ENCODE data around the gene RHBDL1. TPM values are rescaled to one million over a fixed set of nuclear protein-coding genes. Genes with fewer than 3 reads are reported as not detected.

The RHBDL1 gene
- total and polyA plus RNA-seq, 2 donors (not counting 3 experiments of a cell fraction or from before 2014, with no cell fraction given) = 1.1 to 1.8 TPM

DNA sequence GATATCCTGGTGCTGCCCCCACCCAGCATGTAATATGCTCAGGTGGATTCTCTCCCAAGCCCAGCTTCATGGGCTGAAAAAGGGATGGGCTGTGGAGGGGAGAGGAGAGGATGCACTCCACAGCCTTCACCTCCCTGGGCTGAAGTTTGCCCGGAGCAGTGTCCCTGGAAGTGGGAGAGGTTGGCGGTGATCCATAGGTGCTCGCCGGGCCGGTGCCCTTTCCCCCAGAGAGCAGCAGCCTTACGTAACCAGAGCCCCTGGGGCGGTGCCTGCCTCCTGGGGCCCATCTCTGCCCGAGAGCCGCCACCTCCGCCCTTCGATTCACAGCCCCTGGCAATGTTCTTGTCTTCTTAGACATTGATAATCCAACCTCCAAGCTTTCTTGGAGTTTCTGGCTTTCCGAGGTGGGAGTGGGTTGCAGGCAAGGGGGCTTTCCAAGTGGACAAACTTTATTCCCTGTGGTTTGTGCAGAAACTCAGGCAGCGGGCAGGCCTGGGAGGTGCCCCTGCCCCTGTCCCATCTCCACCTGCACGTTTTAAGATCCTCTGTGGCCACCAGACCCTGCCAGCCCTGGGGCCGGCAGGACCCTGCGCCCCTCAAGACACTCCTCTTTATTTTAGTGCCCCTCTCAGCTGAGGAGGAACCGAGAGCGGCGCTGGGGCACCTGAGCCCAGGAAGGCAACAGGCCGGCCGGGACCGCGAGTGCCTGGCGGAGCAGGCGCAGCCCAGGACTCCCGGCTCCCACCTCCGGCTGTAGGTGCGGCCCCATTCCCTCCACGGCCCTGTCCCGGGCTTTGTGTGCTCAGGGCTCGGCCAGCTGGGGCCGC is 29.4 kb upstream of the RHBDL1 start:
- H3K9me3 ChIP-seq (replicated peaks; ENCODE audit: control insufficient read depth, insufficient read depth, low read length) = no peaks in the 10 kb centered on the region
- DNase-seq (ENCODE audit: low read depth, low spot score) = no peak
- H2AFZ ChIP-seq (ENCODE audit: low read depth, low read length) = no peak overlapping the region
- H3K36me3 ChIP-seq (ENCODE audit: control insufficient read depth in 2 of 2, extremely low read depth in 1 of 2, insufficient read depth in 2 of 2, low read length in 2 of 2) = no peaks in the 10 kb centered on the region
- CTCF ChIA-PET = interaction anchor here (1.2 kb wide), 1 partner anchor 56 kb away, joined by 3 read pairs; the partner anchor contains the start of gene RAB40C
- intact Hi-C loops (cut with micrococcal nuclease) (no loop called here), dilution Hi-C loops (cut with MboI; ENCODE audit: extremely low pct_ligation_motif_present, low sequenced_read_pairs) (no loop called here)
- H3K4me3 ChIP-seq (replicated peaks in 1 of 3; ENCODE audit: insufficient read depth in 1 of 3, low read depth in 1 of 3, low read length in 3 of 3) = no peak overlapping the region
- POLR2A ChIA-PET = no interaction called here
- BruUV-seq (replicated peaks) = no TSS peak
- H4K20me1 ChIP-seq (replicated peaks; ENCODE audit: control insufficient read depth, extremely low read depth, insufficient read depth, low read length) = no peaks in the 10 kb centered on the region
- no peaks in the 10 kb centered on the region for H3K79me2 ChIP-seq (ENCODE audit: control insufficient read depth, insufficient read depth, low read length)
- no peak for FAIRE-seq
- H3K27me3 ChIP-seq (ENCODE audit: control insufficient read depth in 2 of 2, insufficient read depth in 2 of 2, low read length in 2 of 2) = no peaks in the 10 kb centered on the region
- no peak overlapping the region for H3K9ac ChIP-seq (replicated peaks; ENCODE audit: extremely low read depth, insufficient read depth, low read length)
- H3K4me1 ChIP-seq (ENCODE audit: control insufficient read depth, extremely low read depth, insufficient read depth, low read length) = peaks cover 16% of the 10 kb centered on the region
- no peak overlapping the region for H3K4me2 ChIP-seq (ENCODE audit: insufficient read depth, low read length)
- H3K27ac ChIP-seq (ENCODE audit: insufficient read depth, low read depth, low read length) = no peak overlapping the region
- TF ChIP-seq GATA2 (IDR thresholded peaks at IDR 0.05; ENCODE audit: insufficient read depth, insufficient read length, low read depth, low read length) (no peak), EZH2 (IDR thresholded peaks at IDR 0.05; ENCODE audit: borderline replicate concordance, low read depth, low read length, severe bottlenecking) (no peak), POLR2A (IDR thresholded peaks at IDR 0.05; ENCODE audit: low read depth, low read length) (no peak), FOS (IDR thresholded peaks at IDR 0.05; ENCODE audit: borderline replicate concordance, insufficient read depth, low read length) (no peak), POLR2AphosphoS5 (IDR thresholded peaks at IDR 0.05; ENCODE audit: insufficient read depth, low read depth, low read length) (no peak), MYC (IDR thresholded peaks at IDR 0.05; ENCODE audit: low read depth, low read length) (no peak), JUN (IDR thresholded peaks at IDR 0.05; ENCODE audit: borderline replicate concordance, insufficient read depth, insufficient read length, low read depth) (no peak)
- TF ChIP-seq, protein P1, sequence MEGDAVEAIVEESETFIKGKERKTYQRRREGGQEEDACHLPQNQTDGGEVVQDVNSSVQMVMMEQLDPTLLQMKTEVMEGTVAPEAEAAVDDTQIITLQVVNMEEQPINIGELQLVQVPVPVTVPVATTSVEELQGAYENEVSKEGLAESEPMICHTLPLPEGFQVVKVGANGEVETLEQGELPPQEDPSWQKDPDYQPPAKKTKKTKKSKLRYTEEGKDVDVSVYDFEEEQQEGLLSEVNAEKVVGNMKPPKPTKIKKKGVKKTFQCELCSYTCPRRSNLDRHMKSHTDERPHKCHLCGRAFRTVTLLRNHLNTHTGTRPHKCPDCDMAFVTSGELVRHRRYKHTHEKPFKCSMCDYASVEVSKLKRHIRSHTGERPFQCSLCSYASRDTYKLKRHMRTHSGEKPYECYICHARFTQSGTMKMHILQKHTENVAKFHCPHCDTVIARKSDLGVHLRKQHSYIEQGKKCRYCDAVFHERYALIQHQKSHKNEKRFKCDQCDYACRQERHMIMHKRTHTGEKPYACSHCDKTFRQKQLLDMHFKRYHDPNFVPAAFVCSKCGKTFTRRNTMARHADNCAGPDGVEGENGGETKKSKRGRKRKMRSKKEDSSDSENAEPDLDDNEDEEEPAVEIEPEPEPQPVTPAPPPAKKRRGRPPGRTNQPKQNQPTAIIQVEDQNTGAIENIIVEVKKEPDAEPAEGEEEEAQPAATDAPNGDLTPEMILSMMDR (IDR thresholded peaks at IDR 0.05; ENCODE audit: extremely low read depth in 1 of 2, insufficient read depth in 1 of 2, low read depth in 1 of 2, low read length in 2 of 2) = no peak
- TF ChIP-seq, protein P2, sequence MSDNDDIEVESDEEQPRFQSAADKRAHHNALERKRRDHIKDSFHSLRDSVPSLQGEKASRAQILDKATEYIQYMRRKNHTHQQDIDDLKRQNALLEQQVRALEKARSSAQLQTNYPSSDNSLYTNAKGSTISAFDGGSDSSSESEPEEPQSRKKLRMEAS (IDR thresholded peaks at IDR 0.05; ENCODE audit: insufficient read depth, insufficient read length) = no peak
- no peaks in the 10 kb centered on the region for H3K9me1 ChIP-seq (replicated peaks; ENCODE audit: control insufficient read depth, extremely low read depth, insufficient read depth, low read length)

Data from endothelial cell of umbilical vein (primary cell).